Measurements from ENCODE around the gene ITGB3.
"Not testable (repeated sequence)": the region's sequence is repeated elsewhere in the genome, so short reads cannot be mapped to it uniquely, and the experiment has no call there.

ITGB3 gene

GRCh38 chr17:47221154-47221553 lies 32.5 kb upstream of the ITGB3 start:
- H3K27me3 ChIP-seq (ENCODE audit: insufficient read depth, low read length, poor library complexity): no peaks in the 10 kb centered on the region
- H3K4me1 ChIP-seq (ENCODE audit: insufficient read depth, low read length): peaks cover 24% of the 10 kb centered on the region
- TF ChIP-seq EZH2 (IDR thresholded peaks at IDR 0.05; ENCODE audit: borderline replicate concordance, low read depth, low read length, severe bottlenecking): no peak
- TF ChIP-seq, protein P1, sequence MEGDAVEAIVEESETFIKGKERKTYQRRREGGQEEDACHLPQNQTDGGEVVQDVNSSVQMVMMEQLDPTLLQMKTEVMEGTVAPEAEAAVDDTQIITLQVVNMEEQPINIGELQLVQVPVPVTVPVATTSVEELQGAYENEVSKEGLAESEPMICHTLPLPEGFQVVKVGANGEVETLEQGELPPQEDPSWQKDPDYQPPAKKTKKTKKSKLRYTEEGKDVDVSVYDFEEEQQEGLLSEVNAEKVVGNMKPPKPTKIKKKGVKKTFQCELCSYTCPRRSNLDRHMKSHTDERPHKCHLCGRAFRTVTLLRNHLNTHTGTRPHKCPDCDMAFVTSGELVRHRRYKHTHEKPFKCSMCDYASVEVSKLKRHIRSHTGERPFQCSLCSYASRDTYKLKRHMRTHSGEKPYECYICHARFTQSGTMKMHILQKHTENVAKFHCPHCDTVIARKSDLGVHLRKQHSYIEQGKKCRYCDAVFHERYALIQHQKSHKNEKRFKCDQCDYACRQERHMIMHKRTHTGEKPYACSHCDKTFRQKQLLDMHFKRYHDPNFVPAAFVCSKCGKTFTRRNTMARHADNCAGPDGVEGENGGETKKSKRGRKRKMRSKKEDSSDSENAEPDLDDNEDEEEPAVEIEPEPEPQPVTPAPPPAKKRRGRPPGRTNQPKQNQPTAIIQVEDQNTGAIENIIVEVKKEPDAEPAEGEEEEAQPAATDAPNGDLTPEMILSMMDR (IDR thresholded peaks at IDR 0.05; ENCODE audit: borderline replicate concordance, extremely low read depth, low read length, poor library complexity, severe bottlenecking): no peak
- no peak overlapping the region for H2AFZ ChIP-seq (ENCODE audit: low read depth, low read length)
- H4K20me1 ChIP-seq (ENCODE audit: insufficient read depth, low read length): no peaks in the 10 kb centered on the region
- H3K9ac ChIP-seq (ENCODE audit: low read depth, low read length): no peak overlapping the region
- no peak overlapping the region for H3K4me3 ChIP-seq (ENCODE audit: low read depth in 1 of 2, low read length in 2 of 2)
- H3K36me3 ChIP-seq (ENCODE audit: insufficient read depth, low read length): no peaks in the 10 kb centered on the region
- no peak overlapping the region for H3K4me2 ChIP-seq (ENCODE audit: insufficient read depth, low read length)
- H3K9me3 ChIP-seq (ENCODE audit: insufficient read depth, low read length, severe bottlenecking): peaks cover 3% of the 10 kb centered on the region
- no peak overlapping the region for H3K27ac ChIP-seq (ENCODE audit: low read length)
- no peaks in the 10 kb centered on the region for H3K79me2 ChIP-seq (ENCODE audit: insufficient read depth, low read length)
- DNase-seq: peak; percentile 24
- ATAC-seq (ENCODE audit: insufficient read depth, low read depth): peak; percentile 39

DNA sequence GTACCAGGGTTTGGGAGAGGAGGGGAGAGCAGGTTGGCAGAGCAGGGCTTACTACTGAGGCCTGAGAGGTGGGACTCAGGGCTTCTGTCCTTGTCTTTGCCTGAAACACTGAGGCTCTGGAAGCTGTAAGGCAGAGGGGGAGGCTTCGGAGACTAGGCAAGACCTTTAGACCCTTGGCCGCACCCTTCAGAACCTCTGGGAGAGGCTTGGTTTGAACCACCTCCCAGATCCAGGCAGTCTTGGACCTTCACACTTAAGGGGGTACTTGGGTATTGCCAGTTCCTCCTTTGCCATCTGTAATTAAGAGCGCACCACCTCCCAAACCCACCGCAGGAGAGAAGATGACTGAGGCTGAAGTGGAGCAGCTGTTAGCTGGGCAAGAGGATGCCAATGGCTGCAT lies 31.6 kb upstream of the ITGB3 start:
- Histone ChIP-seq H3K4me3 (ENCODE audit: low read depth in 1 of 2, low read length in 2 of 2) (no peak overlapping the region), H3K9me3 (ENCODE audit: insufficient read depth, low read length, severe bottlenecking) (peaks cover 3% of the 10 kb centered on the region), H3K4me1 (ENCODE audit: insufficient read depth, low read length) (peaks cover 24% of the 10 kb centered on the region), H3K79me2 (ENCODE audit: insufficient read depth, low read length) (no peaks in the 10 kb centered on the region), H3K4me2 (ENCODE audit: insufficient read depth, low read length) (no peak overlapping the region), H3K36me3 (ENCODE audit: insufficient read depth, low read length) (no peaks in the 10 kb centered on the region), H2AFZ (ENCODE audit: low read depth, low read length) (no peak overlapping the region), H4K20me1 (ENCODE audit: insufficient read depth, low read length) (no peaks in the 10 kb centered on the region), H3K27me3 (ENCODE audit: insufficient read depth, low read length, poor library complexity) (no peaks in the 10 kb centered on the region), H3K9ac (ENCODE audit: low read depth, low read length) (no peak overlapping the region), H3K27ac (ENCODE audit: low read length) (no peak overlapping the region)
- no peak for TF ChIP-seq EZH2 (IDR thresholded peaks at IDR 0.05; ENCODE audit: borderline replicate concordance, low read depth, low read length, severe bottlenecking)
- TF ChIP-seq, protein P1 (IDR thresholded peaks at IDR 0.05; ENCODE audit: borderline replicate concordance, extremely low read depth, low read length, poor library complexity, severe bottlenecking): no peak
- ATAC-seq (ENCODE audit: insufficient read depth, low read depth): no peak
- no peak for DNase-seq

DNA sequence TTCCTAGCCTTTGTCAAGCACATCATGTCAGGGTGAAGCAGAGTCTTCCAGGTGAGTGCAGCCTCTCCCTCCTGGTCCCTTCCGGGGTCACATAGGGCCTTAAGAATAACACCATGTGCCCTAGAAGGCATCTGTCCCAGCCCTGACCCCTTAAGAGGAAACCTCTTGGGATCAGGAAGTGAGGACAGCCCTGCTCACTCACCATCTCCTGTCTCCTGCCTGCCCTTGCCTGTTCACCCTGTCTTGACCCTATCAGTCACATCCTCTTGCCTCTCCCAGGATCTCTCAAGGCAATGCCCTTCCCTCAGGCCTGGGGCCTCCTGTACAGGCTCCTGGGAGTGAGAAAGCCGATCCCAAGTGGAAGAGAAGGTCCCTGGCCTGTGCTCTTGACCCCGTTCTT lies 30.6 kb upstream of the ITGB3 start:
- no peak for DNase-seq
- ATAC-seq (ENCODE audit: insufficient read depth, low read depth): no peak
- TF ChIP-seq, protein P1 (IDR thresholded peaks at IDR 0.05; ENCODE audit: borderline replicate concordance, extremely low read depth, low read length, poor library complexity, severe bottlenecking): no peak
- no peak for TF ChIP-seq EZH2 (IDR thresholded peaks at IDR 0.05; ENCODE audit: borderline replicate concordance, low read depth, low read length, severe bottlenecking)
- no peaks in the 10 kb centered on the region for H3K36me3 ChIP-seq (ENCODE audit: insufficient read depth, low read length)
- H3K4me1 ChIP-seq (ENCODE audit: insufficient read depth, low read length): peaks cover 24% of the 10 kb centered on the region
- H2AFZ ChIP-seq (ENCODE audit: low read depth, low read length): no peak overlapping the region
- H3K9me3 ChIP-seq (ENCODE audit: insufficient read depth, low read length, severe bottlenecking): peaks cover 3% of the 10 kb centered on the region
- H3K79me2 ChIP-seq (ENCODE audit: insufficient read depth, low read length): no peaks in the 10 kb centered on the region
- H3K4me2 ChIP-seq (ENCODE audit: insufficient read depth, low read length): no peak overlapping the region
- H3K27me3 ChIP-seq (ENCODE audit: insufficient read depth, low read length, poor library complexity): no peaks in the 10 kb centered on the region
- no peak overlapping the region for H3K27ac ChIP-seq (ENCODE audit: low read length)
- no peaks in the 10 kb centered on the region for H4K20me1 ChIP-seq (ENCODE audit: insufficient read depth, low read length)
- H3K4me3 ChIP-seq (ENCODE audit: low read depth in 1 of 2, low read length in 2 of 2): no peak overlapping the region
- H3K9ac ChIP-seq (ENCODE audit: low read depth, low read length): no peak overlapping the region

GRCh38 chr17:47223460-47223859 lies 30.2 kb upstream of the ITGB3 start:
- Histone ChIP-seq H2AFZ (ENCODE audit: low read depth, low read length) (no peak overlapping the region), H3K9me3 (ENCODE audit: insufficient read depth, low read length, severe bottlenecking) (peaks cover 3% of the 10 kb centered on the region), H3K27me3 (ENCODE audit: insufficient read depth, low read length, poor library complexity) (no peaks in the 10 kb centered on the region), H3K4me3 (ENCODE audit: low read depth in 1 of 2, low read length in 2 of 2) (no peak overlapping the region), H4K20me1 (ENCODE audit: insufficient read depth, low read length) (no peaks in the 10 kb centered on the region), H3K9ac (ENCODE audit: low read depth, low read length) (no peak overlapping the region), H3K27ac (ENCODE audit: low read length) (no peak overlapping the region), H3K4me2 (ENCODE audit: insufficient read depth, low read length) (no peak overlapping the region), H3K79me2 (ENCODE audit: insufficient read depth, low read length) (no peaks in the 10 kb centered on the region), H3K36me3 (ENCODE audit: insufficient read depth, low read length) (no peaks in the 10 kb centered on the region), H3K4me1 (ENCODE audit: insufficient read depth, low read length) (peaks cover 24% of the 10 kb centered on the region)
- no peak for TF ChIP-seq EZH2 (IDR thresholded peaks at IDR 0.05; ENCODE audit: borderline replicate concordance, low read depth, low read length, severe bottlenecking)
- TF ChIP-seq, protein P1 (IDR thresholded peaks at IDR 0.05; ENCODE audit: borderline replicate concordance, extremely low read depth, low read length, poor library complexity, severe bottlenecking): no peak
- DNase-seq: no peak
- no peak for ATAC-seq (ENCODE audit: insufficient read depth, low read depth)

DNA sequence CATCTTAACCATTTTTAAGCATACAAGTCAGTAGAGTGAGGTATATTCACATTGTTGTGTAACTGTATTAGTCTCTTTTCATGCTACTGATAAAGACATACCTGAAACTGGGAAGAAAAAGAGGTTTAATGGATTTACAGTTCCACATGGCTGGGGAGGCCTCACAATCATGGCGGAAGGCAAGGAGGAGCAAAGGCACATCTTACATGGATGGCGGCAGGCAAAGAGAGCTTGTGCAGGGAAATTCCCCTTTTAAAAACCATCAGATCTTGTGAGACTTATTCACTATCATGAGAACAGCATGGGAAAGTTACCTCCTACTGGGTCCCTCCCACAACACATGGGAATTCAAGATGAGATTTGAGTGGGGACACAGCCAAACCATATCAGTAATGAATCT lies 29.6 kb upstream of the ITGB3 start:
- not testable (repeated sequence) for DNase-seq; H4K20me1 ChIP-seq (ENCODE audit: insufficient read depth, low read length); H3K79me2 ChIP-seq (ENCODE audit: insufficient read depth, low read length); H3K4me3 ChIP-seq (ENCODE audit: low read depth in 1 of 2, low read length in 2 of 2); H3K27me3 ChIP-seq (ENCODE audit: insufficient read depth, low read length, poor library complexity); H2AFZ ChIP-seq (ENCODE audit: low read depth, low read length); H3K4me2 ChIP-seq (ENCODE audit: insufficient read depth, low read length); H3K9ac ChIP-seq (ENCODE audit: low read depth, low read length); H3K9me3 ChIP-seq (ENCODE audit: insufficient read depth, low read length, severe bottlenecking); H3K36me3 ChIP-seq (ENCODE audit: insufficient read depth, low read length); H3K27ac ChIP-seq (ENCODE audit: low read length); ATAC-seq (ENCODE audit: insufficient read depth, low read depth)
- peaks cover 19% of the 10 kb centered on the region for H3K4me1 ChIP-seq (ENCODE audit: insufficient read depth, low read length)
